ENCODE data around the gene GALNT5.
"Not testable (repeated sequence)": the region's sequence is repeated elsewhere in the genome, so short reads cannot be mapped to it uniquely, and the experiment has no call there.

GALNT5 gene

GRCh38 chr2:157246765-157247407 lies 10.6 kb upstream of the GALNT5 start:
- DNase-seq (ENCODE audit: low read depth), result no peak

DNA sequence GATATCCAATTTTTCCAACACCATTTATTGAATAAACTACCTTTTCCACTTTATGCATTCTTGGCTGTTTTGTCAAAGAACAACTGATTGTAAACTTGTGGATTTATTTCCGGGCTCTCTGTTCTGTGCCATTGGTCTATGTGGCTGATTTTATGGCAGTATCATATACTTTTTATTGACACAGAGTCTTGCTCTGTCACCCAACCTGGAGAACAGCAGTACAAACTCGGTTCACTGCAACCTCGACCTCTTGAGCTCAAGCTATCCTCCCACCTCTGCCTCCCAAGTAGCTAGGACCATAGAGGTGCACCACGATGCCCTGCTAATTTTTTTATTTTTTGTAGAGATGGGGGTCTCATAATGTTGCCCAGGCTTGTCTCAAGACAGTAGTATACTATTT lies 6.7 kb upstream of the GALNT5 start:
- DNase-seq (ENCODE audit: low read depth), result no peak

DNA sequence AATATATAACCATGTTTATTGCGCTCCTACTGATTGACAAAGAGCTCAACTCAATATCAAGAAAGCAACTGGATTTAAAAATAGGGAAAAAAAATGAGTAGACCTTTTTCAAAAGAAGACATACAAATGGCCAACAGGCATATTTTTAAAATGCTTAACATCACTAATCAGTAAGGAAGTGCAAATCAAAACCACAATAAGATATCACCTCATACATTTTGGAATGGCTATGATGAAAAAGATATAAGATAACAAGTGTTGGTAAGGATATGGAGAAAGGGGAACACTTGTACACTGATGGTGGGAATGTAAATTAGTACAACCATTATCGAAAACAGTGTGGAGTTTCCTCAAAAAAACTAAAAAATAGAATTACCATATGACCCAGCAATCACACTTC lies 5.6 kb upstream of the GALNT5 start:
- no peak for DNase-seq (ENCODE audit: low read depth)

DNA sequence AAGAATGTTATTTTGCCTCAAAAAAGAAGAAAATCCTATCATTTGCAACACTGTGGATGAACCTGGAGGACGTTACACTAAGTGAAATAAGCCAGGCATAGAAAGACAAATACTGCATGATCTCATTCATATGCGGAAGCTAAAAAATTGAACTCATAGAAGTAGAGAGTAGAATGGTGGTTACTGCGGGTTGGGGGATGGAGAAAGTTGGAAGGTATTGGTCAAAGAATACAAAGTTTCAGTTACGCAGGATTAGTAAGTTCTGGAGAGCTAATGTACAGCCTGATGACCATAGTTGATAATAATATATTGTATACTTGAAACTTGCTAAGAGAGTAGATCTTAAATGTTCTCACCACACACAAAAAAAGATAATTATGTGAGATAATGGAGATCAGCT lies 5.0 kb upstream of the GALNT5 start:
- no peak for DNase-seq (ENCODE audit: low read depth)

GRCh38 chr2:157254041-157254440 lies 3.5 kb upstream of the GALNT5 start:
- DNase-seq (ENCODE audit: low read depth), result no peak

GRCh38 chr2:157255746-157256145 lies 1.8 kb upstream of the GALNT5 start:
- DNase-seq (ENCODE audit: low read depth), result no peak

DNA sequence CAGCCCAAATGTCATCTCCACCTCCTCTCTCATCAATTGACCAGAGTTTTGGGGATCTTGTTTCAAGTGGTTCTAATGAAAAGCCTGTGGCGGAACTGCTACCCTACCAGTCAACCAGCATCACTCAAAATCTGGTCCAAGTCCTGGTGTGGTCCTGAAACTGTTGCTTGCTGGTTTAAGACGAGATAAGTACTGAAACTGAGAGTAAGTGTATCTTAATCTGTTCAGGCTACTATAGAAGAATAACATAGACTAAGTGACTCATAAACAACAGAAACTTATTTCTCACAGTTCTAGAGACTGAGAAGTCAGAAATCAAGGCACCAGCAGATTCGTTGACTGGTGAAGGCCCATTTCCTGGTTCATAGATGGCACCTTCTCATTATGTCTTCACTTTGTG lies 879 bp upstream of the GALNT5 start:
- no peak for DNase-seq (ENCODE audit: low read depth)

DNA sequence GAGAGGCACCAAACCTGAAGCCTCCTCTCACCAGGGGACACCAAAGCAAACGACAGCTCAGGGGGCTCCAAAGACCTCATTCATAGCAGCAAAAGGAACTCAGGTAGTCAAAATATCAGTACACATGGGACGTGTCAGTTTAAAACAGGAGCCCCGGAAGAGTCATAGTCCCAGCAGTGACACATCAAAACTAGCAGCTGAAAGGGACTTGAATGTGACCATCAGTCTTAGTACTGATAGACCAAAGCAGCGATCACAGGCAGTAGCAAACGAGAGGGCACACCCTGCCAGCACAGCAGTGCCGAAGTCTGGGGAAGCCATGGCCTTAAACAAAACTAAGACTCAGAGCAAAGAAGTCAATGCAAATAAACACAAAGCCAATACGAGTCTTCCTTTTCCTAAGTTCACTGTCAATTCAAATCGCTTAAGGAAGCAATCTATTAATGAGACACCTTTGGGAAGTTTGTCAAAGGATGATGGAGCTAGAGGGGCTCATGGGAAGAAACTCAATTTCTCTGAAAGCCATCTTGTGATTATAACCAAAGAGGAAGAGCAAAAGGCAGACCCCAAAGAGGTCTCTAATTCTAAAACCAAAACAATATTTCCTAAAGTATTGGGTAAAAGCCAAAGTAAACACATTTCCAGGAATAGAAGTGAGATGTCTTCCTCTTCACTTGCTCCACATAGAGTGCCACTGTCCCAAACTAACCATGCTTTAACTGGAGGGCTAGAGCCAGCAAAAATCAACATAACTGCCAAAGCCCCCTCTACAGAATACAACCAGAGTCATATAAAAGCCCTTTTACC lies 1.2 kb downstream of the GALNT5 start:
- DNase-seq (ENCODE audit: low read depth), result no peak

DNA sequence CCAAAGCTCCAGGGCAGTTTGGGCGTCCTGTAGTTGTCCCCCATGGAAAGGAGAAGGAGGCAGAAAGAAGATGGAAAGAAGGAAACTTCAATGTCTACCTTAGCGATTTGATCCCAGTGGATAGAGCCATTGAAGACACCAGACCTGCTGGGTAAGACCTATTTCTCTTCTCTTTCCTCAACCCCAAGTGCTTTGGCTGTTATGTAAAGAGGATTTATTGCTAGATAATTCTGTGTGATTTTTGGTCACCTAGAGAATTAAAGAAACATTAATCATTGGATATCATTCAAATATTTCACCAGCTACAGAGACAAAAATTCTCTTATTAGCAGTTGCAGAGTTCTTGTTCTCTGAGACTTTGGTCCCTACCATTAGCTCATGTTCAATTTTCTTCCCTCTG lies 1.9 kb downstream of the GALNT5 start:
- no peak for DNase-seq (ENCODE audit: low read depth)

DNA sequence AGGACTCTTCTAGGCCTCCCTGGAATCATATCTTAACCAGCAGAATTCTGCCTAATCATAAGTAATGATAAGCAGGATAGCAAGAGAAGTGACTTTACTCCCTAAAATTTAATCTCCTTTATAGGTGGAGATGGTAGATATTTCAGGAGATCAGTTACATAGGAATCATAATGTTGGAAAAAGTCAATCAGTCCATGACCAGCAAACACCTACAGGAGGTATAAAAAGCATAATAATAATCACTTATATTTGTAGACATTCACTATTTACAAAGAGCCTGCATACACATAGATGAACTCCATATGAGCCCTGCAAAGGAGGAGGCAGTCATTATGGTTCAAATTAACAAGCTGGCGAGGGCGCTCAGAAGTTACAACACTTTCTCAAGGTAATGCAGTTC lies 2.5 kb downstream of the GALNT5 start:
- no peak for DNase-seq (ENCODE audit: low read depth)

GRCh38 chr2:157260533-157261198 lies 3.2 kb downstream of the GALNT5 start:
- DNase-seq (ENCODE audit: low read depth), result no peak

DNA sequence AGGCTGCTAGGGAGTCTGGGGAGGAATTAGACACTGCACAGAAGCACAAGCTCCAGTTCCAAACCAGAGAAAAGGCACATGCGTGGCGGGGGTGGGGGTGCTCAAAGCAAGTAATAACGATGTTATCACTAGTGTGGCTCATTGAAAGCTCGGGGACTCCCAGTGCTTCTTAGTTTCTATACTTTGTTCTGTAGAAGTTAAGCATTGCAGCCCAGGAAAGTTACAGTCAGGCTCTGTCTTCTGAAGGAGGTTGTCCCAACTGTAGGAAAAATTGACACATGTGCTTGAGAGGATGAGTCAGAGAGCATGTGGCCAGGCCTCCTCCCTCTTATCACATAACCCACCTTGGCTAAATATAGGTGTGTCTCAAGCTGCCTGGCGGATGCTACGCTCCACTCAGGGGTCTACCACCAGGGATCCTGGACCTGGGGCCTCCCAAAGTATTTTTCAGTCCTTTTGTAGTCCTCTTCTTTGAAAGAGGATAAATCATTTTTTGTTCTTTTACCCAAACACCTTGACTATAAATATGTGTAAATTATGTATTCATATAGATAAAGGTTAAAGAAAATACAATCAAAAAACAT lies 3.8 kb downstream of the GALNT5 start:
- no peak for DNase-seq (ENCODE audit: low read depth)

DNA sequence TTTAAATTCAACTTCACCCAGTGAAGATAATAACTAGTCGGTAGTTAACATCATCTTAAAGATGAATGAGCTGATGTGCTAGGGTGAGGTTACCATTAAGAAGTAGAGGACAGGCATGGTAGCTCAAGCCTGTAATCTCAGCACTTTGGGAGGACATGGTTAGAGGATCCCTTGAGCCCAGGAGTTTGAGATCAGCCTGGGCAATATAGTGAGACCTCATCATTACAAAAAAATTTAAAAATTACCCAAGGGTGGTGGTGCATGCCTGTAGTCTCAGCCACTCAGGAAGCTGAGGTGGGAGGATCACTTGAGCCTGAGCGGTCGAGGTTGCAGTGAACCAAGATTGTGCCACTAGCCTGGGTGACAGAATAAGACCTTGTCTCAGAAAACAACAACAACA lies 4.7 kb downstream of the GALNT5 start:
- DNase-seq (ENCODE audit: low read depth), result no peak

DNA sequence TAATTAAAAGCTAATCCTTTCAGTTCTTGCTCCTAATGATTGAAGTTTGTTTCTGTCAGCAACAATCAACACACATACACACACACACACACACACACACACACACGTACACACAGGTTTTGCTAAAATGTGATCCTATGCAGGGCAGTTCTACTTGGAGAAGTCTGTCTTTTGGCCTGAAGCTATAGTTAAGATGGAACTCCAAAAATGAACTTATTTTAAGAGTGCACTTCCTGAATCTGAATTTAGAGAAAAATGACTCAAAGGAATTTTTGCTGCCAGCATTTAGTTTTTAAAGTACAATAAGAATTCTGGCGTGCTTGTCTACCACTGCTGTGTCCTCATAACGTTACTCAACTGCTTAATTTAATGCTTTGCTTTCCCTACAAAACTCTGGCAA lies 6.6 kb downstream of the GALNT5 start:
- no peak for DNase-seq (ENCODE audit: low read depth)

DNA sequence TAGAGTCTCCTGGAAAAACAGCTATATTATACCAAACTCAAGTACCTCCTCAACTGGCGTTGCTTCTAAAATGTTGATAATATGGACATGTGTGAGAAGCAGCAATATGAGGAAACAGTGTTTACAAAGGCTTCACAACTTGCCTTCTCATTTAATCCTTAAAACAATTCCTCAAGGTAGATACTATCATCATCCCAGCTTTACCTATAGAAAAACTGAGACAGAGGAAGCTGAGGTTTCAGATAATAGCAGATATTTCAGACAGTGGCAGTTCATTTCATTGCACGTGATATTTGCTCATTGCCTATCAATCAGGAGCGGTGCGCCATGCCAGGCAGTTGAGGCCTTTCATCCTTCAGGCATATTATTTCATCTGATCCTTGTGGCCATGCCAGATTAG lies 8.3 kb downstream of the GALNT5 start:
- DNase-seq (ENCODE audit: low read depth), result no peak

DNA sequence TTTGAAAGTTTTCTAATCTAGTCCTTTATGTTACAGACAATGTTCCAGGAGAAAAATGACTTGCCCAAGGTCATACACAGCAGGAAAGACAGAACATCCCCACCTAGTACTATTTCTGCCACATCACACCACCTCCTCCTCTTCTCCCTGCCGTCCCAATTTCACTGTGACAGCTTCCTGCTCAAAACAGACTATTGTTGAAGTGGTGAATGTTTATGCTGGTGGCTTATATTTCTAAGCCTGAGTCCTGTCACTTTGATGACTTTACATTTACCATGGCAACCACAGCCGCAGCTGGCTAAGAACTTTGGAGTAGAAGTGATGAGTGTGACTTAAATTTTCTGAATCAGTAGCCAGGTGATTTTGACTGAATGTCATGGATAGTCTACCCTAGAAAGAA lies 10.0 kb downstream of the GALNT5 start:
- DNase-seq (ENCODE audit: low read depth), result no peak

DNA sequence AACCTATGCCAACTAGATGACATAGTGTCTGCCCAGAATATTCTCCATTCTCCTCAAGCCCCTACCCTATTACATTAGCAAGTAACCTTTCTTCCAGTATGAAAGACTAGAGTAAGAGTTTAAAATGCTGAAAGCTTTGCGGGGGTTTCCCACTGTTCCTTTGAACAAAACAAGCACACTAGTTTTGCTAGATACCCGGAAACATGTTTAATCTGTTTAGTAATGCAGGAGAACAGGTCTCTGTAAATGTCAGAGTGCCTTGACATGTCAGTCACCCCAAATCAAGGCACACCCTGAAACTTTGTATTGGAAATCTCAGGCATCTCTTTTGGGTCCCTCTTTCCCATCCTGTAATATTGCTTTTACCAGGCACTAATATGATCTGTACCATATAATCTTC lies 11.6 kb downstream of the GALNT5 start:
- no peak for DNase-seq (ENCODE audit: low read depth)

- no peak for DNase-seq (ENCODE audit: low read depth)
Observed at GRCh38 chr2:157269922-157270321, 12.4 kb downstream of the GALNT5 start.

DNA sequence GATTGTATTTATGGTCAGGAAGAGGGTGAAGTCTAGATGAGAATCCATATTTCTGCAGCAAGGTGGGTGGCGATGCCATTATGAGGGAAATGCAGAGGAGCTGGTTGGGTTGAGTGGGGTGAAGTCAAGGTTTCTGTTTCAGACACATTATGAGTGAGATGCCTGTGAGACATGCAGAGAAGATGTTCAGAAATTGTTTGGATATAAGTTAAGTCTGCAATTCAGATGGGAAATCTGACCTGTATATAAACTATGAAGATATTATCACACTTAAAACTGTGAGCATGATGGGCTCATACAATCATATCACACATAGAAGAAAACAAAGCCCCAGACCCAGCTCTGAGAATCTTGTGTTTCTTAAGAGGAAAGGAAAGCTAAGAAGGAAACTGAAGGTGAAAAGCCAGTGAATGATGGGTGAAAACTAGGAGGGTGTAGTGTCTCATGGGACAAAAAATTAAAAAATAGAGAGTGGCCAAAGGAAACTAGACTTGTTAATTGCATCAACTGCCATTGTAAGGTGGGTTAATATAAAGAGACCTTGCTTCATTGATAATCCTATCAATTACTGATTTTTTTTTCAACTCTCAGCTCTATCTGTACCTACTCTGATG lies 14.2 kb downstream of the GALNT5 start:
- no peak for DNase-seq (ENCODE audit: low read depth)

- DNase-seq (ENCODE audit: low read depth), result not testable (repeated sequence)
Observed at GRCh38 chr2:157279311-157279710, 21.8 kb downstream of the GALNT5 start.

- DNase-seq (ENCODE audit: low read depth), result no peak
Observed at GRCh38 chr2:157281316-157281715, 23.8 kb downstream of the GALNT5 start.

GRCh38 chr2:157283468-157283867 lies 26.0 kb downstream of the GALNT5 start:
- DNase-seq (ENCODE audit: low read depth), result no peak

GRCh38 chr2:157287160-157287559 lies 29.7 kb downstream of the GALNT5 start:
- DNase-seq (ENCODE audit: low read depth), result no peak
